NCI-H1417 treated with DMSO at 0.1 percent for 48 hours (cell line): Measurements from ENCODE around the gene NAALADL2.
"Not testable (repeated sequence)": the region's sequence is repeated elsewhere in the genome, so short reads cannot be mapped to it uniquely, and the experiment has no call there.

Experiments used
- DNase-seq: peaks from one replicate; lab custom pipeline; 2025; lab: John Stamatoyannopoulos, UW

Gene NAALADL2

GRCh38 chr3:175370426-175370825, 511.3 kb downstream of the NAALADL2 start:
- not testable (repeated sequence) for DNase-seq

GRCh38 chr3:175371187-175371586, 512.1 kb downstream of the NAALADL2 start:
- not testable (repeated sequence) for DNase-seq

GRCh38 chr3:175374705-175375104, 515.6 kb downstream of the NAALADL2 start:
- DNase-seq = no peak

GRCh38 chr3:175378348-175378747, 519.2 kb downstream of the NAALADL2 start:
- DNase-seq = no peak

GRCh38 chr3:175381685-175382084, 522.6 kb downstream of the NAALADL2 start:
- DNase-seq = no peak

GRCh38 chr3:175383371-175383770, 524.2 kb downstream of the NAALADL2 start:
- no peak for DNase-seq

GRCh38 chr3:175383813-175384212, 524.7 kb downstream of the NAALADL2 start:
- DNase-seq = no peak

GRCh38 chr3:175384569-175384968, 525.4 kb downstream of the NAALADL2 start:
- DNase-seq = no peak

- no peak for DNase-seq
Measured at GRCh38 chr3:175386630-175387029, 527.5 kb downstream of the NAALADL2 start.

- DNase-seq = no peak
Measured at GRCh38 chr3:175389560-175389959, 530.4 kb downstream of the NAALADL2 start.

- no peak for DNase-seq
Measured at GRCh38 chr3:175391601-175392000, 532.5 kb downstream of the NAALADL2 start.

GRCh38 chr3:175392653-175393052, 533.5 kb downstream of the NAALADL2 start:
- DNase-seq = no peak

GRCh38 chr3:175397372-175397771, 538.2 kb downstream of the NAALADL2 start:
- no peak for DNase-seq

- DNase-seq = no peak
Measured at GRCh38 chr3:175398676-175399075, 539.5 kb downstream of the NAALADL2 start.

GRCh38 chr3:175399156-175399840, 540.2 kb downstream of the NAALADL2 start:
- no peak for DNase-seq

- DNase-seq = no peak
Measured at GRCh38 chr3:175404027-175404426, 544.9 kb downstream of the NAALADL2 start.

GRCh38 chr3:175404621-175405020, 545.5 kb downstream of the NAALADL2 start:
- DNase-seq = no peak

GRCh38 chr3:175410251-175410650, 551.1 kb downstream of the NAALADL2 start:
- DNase-seq = no peak

- DNase-seq = no peak
Measured at GRCh38 chr3:175411405-175411804, 552.3 kb downstream of the NAALADL2 start.

GRCh38 chr3:175411946-175412345, 552.8 kb downstream of the NAALADL2 start:
- no peak for DNase-seq

GRCh38 chr3:175413926-175414325, 554.8 kb downstream of the NAALADL2 start:
- DNase-seq = no peak

GRCh38 chr3:175416600-175416999, 557.5 kb downstream of the NAALADL2 start:
- no peak for DNase-seq

GRCh38 chr3:175417426-175417825, 558.3 kb downstream of the NAALADL2 start:
- no peak for DNase-seq

- no peak for DNase-seq
Measured at GRCh38 chr3:175421902-175422301, 562.8 kb downstream of the NAALADL2 start.
